ENCODE measurements around the gene XYLB.

GRCh38 chr3:38314764-38315487 lies 31.7 kb upstream of the XYLB start:
- TF ChIP-seq CTCF (conservative IDR thresholded peaks at IDR 0.05; ENCODE audit: low read length) (no peak), EZH2phosphoT487 (IDR thresholded peaks at IDR 0.05; ENCODE audit: borderline replicate concordance, low read depth, low read length) (no peak)

All from OCI-LY7 (cell line).